GM18517 (cell line): ENCODE results near the gene DRAXIN.

Experiments
- ATAC-seq: cut with Tn5 transposase; IDR thresholded peaks from one replicate; pipeline ENCODE4 v1.9.1; 2021; ENCODE audit warnings: mild to moderate bottlenecking, moderate library complexity; ENCODE audit not compliant: unreplicated experiment

DRAXIN gene

GRCh38 chr1:11654939-11655808 is 36.3 kb upstream of the DRAXIN start:
- ATAC-seq = no peak

- no peak for ATAC-seq
Measured at GRCh38 chr1:11657654-11658053, 33.9 kb upstream of the DRAXIN start.

- no peak for ATAC-seq
Measured at GRCh38 chr1:11658542-11658941, 33.0 kb upstream of the DRAXIN start.

- no peak for ATAC-seq
Measured at GRCh38 chr1:11659748-11660147, 31.8 kb upstream of the DRAXIN start.

- no peak for ATAC-seq
Measured at GRCh38 chr1:11661103-11661502, 30.4 kb upstream of the DRAXIN start.

- ATAC-seq = peak; percentile 21
Measured at GRCh38 chr1:11664336-11665065, 27.0 kb upstream of the DRAXIN start.

- ATAC-seq = no peak
Measured at GRCh38 chr1:11668516-11668915, 23.0 kb upstream of the DRAXIN start.

- ATAC-seq = no peak
Measured at GRCh38 chr1:11670747-11671146, 20.8 kb upstream of the DRAXIN start.

GRCh38 chr1:11671205-11671543 is 20.3 kb upstream of the DRAXIN start:
- ATAC-seq = no peak

GRCh38 chr1:11671544-11672286 is 19.8 kb upstream of the DRAXIN start:
- no peak for ATAC-seq

GRCh38 chr1:11673089-11673769 is 18.3 kb upstream of the DRAXIN start:
- ATAC-seq = no peak

GRCh38 chr1:11674488-11674887 is 17.0 kb upstream of the DRAXIN start:
- ATAC-seq = no peak

GRCh38 chr1:11675325-11675724 is 16.2 kb upstream of the DRAXIN start:
- ATAC-seq = no peak

GRCh38 chr1:11676386-11677103 is 15.0 kb upstream of the DRAXIN start:
- no peak for ATAC-seq

- ATAC-seq = no peak
Measured at GRCh38 chr1:11678442-11678841, 13.1 kb upstream of the DRAXIN start.

GRCh38 chr1:11680270-11681070 is 11.0 kb upstream of the DRAXIN start:
- ATAC-seq = no peak

- peak; percentile 68 for ATAC-seq
Measured at GRCh38 chr1:11681071-11681771, 10.3 kb upstream of the DRAXIN start, which contains the start of gene MAD2L2. MAD2L2 (minus strand) TSS chr1:11681148; CDS start chr1:11680601, 547 bp downstream.

- no peak for ATAC-seq
Measured at GRCh38 chr1:11682287-11682771, 9.2 kb upstream of the DRAXIN start.

- no peak for ATAC-seq
Measured at GRCh38 chr1:11682799-11683198, 8.7 kb upstream of the DRAXIN start.
